Ishikawa (cell line): ENCODE measurements around the gene ATP10B.

Experiments used
- CEBPB ChIP-seq: IDR thresholded peaks from 2 replicates; pipeline ENCODE4 v1.6.1; 2012
- CREB1 ChIP-seq: IDR thresholded peaks from 2 replicates; pipeline ENCODE4 v1.6.1; 2012; ENCODE audit warnings: low read depth
- EGR1 ChIP-seq: IDR thresholded peaks from 2 replicates; pipeline ENCODE4 v1.6.1; 2012
- EP300 ChIP-seq: IDR thresholded peaks from 2 replicates; pipeline ENCODE4 v1.6.1; 2012; ENCODE audit warnings: borderline replicate concordance
- FOXM1 ChIP-seq: IDR thresholded peaks from 2 replicates; pipeline ENCODE4 v1.6.1; 2012; ENCODE audit warnings: low read depth, borderline replicate concordance
- NFIC ChIP-seq: IDR thresholded peaks from 2 replicates; pipeline ENCODE4 v1.6.1; 2012
- RAD21 ChIP-seq: IDR thresholded peaks from 2 replicates; pipeline ENCODE4 v1.6.1; 2012; ENCODE audit warnings: low read depth
- TAF1 ChIP-seq: IDR thresholded peaks from 2 replicates; pipeline ENCODE4 v1.6.1; 2012; ENCODE audit warnings: low read depth, mild to moderate bottlenecking
- TCF12 ChIP-seq: IDR thresholded peaks from 2 replicates; pipeline ENCODE4 v1.6.1; 2012; ENCODE audit warnings: low read depth
- TEAD4 ChIP-seq: IDR thresholded peaks from 2 replicates; pipeline ENCODE4 v1.6.1; 2012
- USF1 ChIP-seq: IDR thresholded peaks from 2 replicates; pipeline ENCODE4 v1.6.1; 2012
- YY1 ChIP-seq: IDR thresholded peaks from 2 replicates; pipeline ENCODE4 v1.6.1; 2012; ENCODE audit warnings: low read depth
- ZBTB7A ChIP-seq: IDR thresholded peaks from 2 replicates; pipeline ENCODE4 v1.6.1; 2012; ENCODE audit warnings: low read depth
- TF ChIP-seq, protein P1 (sequence below): IDR thresholded peaks from 2 replicates; pipeline ENCODE4 v1.6.1; 2012; ENCODE audit warnings: low read depth, mild to moderate bottlenecking
- TF ChIP-seq, protein P2 (sequence below): IDR thresholded peaks from 2 replicates; pipeline ENCODE4 v1.6.1; 2012

The ATP10B gene

DNA sequence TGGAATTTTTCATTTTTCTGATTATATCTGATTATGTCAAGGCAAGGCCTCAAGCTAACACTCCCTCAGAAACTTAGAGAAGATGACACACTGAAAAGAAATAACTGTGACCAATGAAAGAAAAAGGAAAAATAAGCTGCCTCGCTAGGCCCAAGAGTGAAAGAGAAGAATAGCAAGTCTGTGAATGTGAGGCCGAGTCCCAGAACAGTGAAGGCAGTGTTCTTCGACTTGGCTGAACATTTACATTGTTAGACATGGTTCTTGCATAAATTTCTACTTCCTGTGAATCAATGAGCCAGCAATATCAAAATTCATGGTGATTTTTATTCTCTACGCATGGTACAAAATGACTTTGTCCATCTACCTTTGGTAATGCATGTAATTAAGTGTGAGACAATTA, at the start of gene ATP10B:
Gene ATP10B (minus strand): TSS at position 163 of the 400 bp plus-strand sequence. CDS start 164,137 bp downstream, outside the sequence.
- no peak for TF ChIP-seq CEBPB
- no peak for TF ChIP-seq EGR1
- TF ChIP-seq ZBTB7A = no peak
- TF ChIP-seq EP300 = no peak
- no peak for TF ChIP-seq USF1
- TF ChIP-seq NFIC = no peak
- TF ChIP-seq RAD21 = no peak
- TF ChIP-seq, protein P1, sequence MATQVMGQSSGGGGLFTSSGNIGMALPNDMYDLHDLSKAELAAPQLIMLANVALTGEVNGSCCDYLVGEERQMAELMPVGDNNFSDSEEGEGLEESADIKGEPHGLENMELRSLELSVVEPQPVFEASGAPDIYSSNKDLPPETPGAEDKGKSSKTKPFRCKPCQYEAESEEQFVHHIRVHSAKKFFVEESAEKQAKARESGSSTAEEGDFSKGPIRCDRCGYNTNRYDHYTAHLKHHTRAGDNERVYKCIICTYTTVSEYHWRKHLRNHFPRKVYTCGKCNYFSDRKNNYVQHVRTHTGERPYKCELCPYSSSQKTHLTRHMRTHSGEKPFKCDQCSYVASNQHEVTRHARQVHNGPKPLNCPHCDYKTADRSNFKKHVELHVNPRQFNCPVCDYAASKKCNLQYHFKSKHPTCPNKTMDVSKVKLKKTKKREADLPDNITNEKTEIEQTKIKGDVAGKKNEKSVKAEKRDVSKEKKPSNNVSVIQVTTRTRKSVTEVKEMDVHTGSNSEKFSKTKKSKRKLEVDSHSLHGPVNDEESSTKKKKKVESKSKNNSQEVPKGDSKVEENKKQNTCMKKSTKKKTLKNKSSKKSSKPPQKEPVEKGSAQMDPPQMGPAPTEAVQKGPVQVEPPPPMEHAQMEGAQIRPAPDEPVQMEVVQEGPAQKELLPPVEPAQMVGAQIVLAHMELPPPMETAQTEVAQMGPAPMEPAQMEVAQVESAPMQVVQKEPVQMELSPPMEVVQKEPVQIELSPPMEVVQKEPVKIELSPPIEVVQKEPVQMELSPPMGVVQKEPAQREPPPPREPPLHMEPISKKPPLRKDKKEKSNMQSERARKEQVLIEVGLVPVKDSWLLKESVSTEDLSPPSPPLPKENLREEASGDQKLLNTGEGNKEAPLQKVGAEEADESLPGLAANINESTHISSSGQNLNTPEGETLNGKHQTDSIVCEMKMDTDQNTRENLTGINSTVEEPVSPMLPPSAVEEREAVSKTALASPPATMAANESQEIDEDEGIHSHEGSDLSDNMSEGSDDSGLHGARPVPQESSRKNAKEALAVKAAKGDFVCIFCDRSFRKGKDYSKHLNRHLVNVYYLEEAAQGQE = no peak
- TF ChIP-seq CREB1 = no peak
- TF ChIP-seq, protein P2, sequence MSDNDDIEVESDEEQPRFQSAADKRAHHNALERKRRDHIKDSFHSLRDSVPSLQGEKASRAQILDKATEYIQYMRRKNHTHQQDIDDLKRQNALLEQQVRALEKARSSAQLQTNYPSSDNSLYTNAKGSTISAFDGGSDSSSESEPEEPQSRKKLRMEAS = no peak
- TF ChIP-seq TCF12 = no peak
- TF ChIP-seq FOXM1 = no peak
- TF ChIP-seq YY1 = no peak
- TF ChIP-seq TEAD4 = no peak

GRCh38 chr5:160901656-160902055, 49.6 kb upstream of the ATP10B start:
- TF ChIP-seq FOXM1 (no peak), EGR1 (no peak), CREB1 (no peak), TAF1 (no peak), USF1 (no peak), TEAD4 (no peak), NFIC (no peak), TCF12 (no peak), ZBTB7A (no peak), CEBPB (no peak), RAD21 (no peak), YY1 (no peak), EP300 (no peak)
- TF ChIP-seq, protein P2 = no peak
- TF ChIP-seq, protein P1 = no peak

- TF ChIP-seq ZBTB7A (no peak), RAD21 (no peak), EGR1 (no peak), TEAD4 (no peak), TCF12 (no peak), TAF1 (no peak), YY1 (no peak), FOXM1 (no peak), CREB1 (no peak), EP300 (no peak), USF1 (no peak), NFIC (no peak), CEBPB (no peak)
- TF ChIP-seq, protein P1 = no peak
- TF ChIP-seq, protein P2 = no peak
Observed at GRCh38 chr5:160899735-160900134, 47.7 kb upstream of the ATP10B start.

GRCh38 chr5:160887780-160888179, 35.8 kb upstream of the ATP10B start:
- TF ChIP-seq TAF1 (no peak), CEBPB (no peak), ZBTB7A (no peak), RAD21 (no peak), USF1 (no peak), FOXM1 (no peak), EGR1 (no peak), NFIC (no peak), EP300 (no peak), YY1 (no peak), TEAD4 (no peak), TCF12 (no peak), CREB1 (no peak)
- TF ChIP-seq, protein P2 = no peak
- TF ChIP-seq, protein P1 = no peak
